Loucy (cell line): Measurements from ENCODE around the gene MAP3K8.

ENCODE experiments used
- CTCF ChIP-seq: fragments of 200-600 bp; sonication (generic); conservative IDR thresholded peaks from 2 replicates; pipeline ENCODE4 v1.5.1; 2014; ENCODE audit warnings: mild to moderate bottlenecking, antibody characterized with exemption, low read length
- EZH2phosphoT487 ChIP-seq: fragments of 200-600 bp; IDR thresholded peaks from 2 replicates; pipeline ENCODE4 v1.6.1; 2018; ENCODE audit warnings: antibody characterized with exemption, mild to moderate bottlenecking, moderate library complexity, borderline replicate concordance

- TF ChIP-seq CTCF (no peak), EZH2phosphoT487 (no peak)
Observed at GRCh38 chr10:30467651-30468338, 33.8 kb downstream of the MAP3K8 start.
